Left ventricle myocardium superior (tissue), 1 donor: Measurements from ENCODE around the gene SPNS2. TPM values are rescaled to one million over a fixed set of nuclear protein-coding genes. Genes with fewer than 3 reads are reported as not detected.
A peak's percentile ranks its signal among the peaks of the same experiment; 100 is the strongest.

Experiments
- ATAC-seq: fragments of 200-7000 bp; cut with Tn5 transposase; one replicate; pipeline ENCODE4 v1.9.1; 2020; ENCODE audit warnings: mild to moderate bottlenecking, moderate library complexity
- DNase-seq: peaks from one replicate; pipeline ENCODE4 v3.0.0-alpha.2; 2020
- intact Hi-C: fragments of 100-400 bp; cut with micrococcal nuclease; formaldehyde crosslinking; loops from one replicate; pipeline ENCODE4 v1.11.0; 2022
- total RNA-seq: library from RNA; stranded (reverse); fragmentation: NEBNext Ultra II Directional; extraction: Animal tissue kit (Norgen Biotek cat#: 25700); gene quantifications from one replicate; pipeline ENCODE4 v1.2.1, GENCODE V29; 2021
- donor health status: DM: no; HTN: yes; CAD: no; lungs with severe emphysema.

SPNS2 gene
- total RNA-seq, 1 donor from 2014 or later = 12.7 TPM

DNA sequence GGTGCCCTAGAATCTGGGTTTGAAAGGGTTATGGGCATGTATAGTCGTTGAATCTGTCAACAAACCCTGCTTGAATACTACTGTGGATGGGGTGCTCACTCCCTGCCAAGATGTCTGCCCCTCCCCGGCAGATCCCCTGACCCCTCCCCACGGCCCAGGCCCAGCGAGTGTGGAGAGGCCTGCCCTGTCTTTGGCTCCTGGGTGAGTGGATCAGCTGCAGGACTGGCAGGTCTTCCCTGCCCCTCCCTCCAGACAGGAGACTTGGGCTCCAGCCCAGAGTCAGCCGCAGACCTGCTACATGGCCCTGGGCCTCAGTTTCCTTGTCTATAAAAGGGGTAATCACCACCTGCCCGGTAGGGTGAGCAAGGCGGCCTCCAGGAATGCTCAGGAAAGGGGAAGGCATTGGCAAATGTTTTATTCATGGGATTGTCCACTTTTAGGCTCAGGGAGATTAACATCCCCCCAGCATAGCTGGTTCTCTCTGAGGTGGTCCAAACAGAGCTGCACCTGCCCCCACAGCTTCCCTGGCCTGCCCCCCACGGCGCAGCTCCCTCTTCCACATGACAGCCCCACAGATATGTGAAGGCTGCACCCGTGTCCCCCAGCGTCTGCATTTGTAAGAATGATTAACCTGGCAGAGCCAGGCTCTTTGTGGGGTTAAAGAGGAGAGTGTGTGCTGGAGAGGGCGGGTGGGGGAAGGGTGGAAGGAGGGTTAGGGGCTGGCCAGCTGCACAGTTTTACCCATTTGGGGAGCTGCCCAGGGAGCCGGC lies 18.5 kb upstream of the SPNS2 start:
- no peak for ATAC-seq
- DNase-seq = peak; percentile 18
- intact Hi-C loops = no loop called here

DNA sequence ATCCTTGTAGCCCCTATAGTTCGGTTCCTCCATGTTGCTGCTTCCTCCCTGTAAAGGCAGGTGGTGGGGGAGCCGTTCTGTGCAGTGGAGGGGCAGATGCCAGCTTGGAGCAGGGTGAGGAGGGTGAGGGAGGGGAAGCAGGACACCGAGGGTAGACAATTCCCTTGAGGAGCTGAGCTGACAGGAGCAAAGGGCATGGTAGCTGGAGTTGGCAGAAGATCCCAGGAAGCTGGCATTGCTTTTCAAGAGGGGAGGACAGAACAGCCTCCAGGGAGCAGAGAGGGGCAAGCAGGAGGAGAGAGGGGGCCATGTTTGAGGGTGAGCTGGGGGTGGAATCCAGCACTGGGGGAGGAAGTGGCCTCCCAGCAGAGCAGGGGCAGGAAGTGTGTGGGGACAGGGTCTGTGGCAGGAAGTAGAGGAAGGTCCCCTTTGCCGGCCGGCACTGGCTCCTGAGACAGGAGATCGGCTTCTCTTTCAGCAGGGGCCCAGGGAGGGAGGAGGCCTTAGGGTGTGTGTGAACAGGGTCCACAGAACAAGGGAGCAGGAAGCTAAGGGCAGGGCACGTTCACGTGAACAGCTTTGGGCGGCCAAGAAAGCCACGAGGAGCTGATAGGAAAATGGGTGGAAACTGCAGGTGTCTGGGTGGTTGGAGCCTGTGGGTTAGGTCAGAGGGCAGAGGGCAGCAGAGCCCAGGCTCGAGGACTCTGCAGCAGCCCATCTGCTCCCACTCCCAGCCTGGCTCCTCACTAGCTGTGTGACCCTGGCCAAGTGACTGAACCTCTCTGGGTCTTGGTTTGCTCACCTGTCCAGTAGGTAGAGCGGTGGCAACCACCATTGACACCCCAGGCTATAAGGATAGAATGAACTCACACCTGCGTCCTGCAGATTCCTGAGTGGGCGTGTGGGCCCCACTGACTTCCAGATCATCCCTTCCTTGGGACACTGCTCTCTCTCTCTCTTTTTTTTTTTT lies 17.5 kb upstream of the SPNS2 start:
- ATAC-seq = no peak
- intact Hi-C loops = no loop called here
- DNase-seq = peak; percentile 38

- intact Hi-C loops = no loop called here
These were observed 16.2 kb upstream of the SPNS2 start for GRCh38 chr17:4482338-4483011.

DNA sequence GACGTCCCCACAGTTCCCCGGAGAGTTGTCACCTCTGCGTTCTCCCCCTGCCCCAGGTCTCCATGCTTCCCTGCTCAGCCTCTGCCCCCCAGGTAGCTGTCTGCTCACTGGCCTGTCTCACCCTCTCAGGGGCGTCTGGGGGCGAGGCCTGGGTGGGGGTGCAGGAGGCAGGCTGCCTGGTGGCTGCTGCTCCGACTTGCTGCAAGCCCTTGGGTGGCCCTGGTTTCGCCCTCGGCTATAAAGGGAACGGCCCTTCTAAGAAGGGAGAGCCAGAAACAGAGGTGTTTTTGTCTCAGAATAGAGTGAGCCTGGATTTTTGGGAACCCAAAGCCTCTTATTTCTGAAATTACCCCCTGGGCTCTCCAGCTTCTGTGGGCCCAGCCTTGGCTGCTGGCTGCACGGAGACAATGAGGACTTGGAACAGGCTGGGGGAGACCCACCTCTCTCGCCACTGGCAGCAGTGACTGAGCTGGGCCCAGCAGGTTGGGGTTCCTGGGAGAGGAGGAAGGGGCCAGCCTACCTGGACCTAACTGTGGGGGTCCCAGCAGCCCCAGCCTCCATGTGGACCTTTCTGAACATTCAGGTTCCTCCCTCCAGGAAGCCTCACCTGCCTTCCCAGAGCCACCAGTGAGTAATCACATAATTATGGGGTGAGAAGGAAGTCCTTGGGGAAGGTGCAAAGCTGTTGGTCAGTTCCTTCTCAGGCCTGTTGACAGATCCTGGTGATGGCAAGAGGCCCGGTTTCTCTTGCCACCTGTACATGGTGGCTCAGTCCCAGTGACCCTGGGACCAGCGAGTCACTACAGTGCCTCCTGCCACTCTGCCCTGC lies 15.5 kb upstream of the SPNS2 start:
- peak; percentile 58 for ATAC-seq
- intact Hi-C loops = no loop called here
- no peak for DNase-seq

More at GRCh38 chr17:4482338-4483011, 16.2 kb upstream of the SPNS2 start:
- ATAC-seq (no peak), DNase-seq (no peak)

DNA sequence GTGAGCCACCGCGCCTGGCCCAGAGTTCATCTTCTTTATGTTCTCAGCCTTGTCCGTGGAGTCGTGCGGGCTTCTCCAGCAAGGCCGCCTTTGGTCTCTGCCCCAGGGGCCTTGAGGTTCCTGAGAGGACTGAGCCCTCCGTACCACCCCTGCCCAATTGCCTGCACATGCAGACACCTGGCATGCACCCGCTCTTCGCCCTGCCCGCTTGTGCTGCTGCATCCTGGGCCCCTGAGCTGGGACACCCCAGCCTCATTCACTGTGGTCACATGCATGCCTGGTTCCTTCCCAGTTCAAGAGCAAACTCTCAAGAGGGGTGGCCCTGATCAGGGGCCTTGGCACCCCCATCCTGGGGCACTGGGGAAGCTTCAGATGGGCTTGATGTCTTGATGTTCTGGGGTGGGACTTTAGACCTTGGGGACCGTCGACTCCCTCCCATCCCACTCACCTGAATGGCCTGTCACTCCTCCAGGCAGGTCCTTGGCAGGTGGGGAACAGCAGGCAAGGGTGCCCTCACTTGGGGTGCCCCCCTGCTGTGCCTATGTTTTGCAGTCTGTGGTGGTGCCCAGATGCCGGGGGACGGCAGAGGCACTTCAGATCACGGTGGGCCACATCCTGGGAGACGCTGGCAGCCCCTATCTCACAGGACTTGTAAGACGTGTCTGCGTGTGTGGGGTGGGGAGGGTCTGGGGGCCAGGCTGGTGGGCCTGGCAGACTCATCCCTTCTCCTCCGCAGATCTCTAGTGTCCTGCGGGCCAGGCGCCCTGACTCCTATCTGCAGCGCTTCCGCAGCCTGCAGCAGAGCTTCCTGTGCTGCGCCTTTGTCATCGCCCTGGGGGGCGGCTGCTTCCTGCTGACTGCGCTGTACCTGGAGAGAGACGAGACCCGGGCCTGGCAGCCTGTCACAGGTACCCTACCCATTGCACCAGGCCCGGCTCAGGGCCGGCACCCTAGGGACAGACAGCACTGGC lies 12.7 kb upstream of the SPNS2 start:
- no peak for ATAC-seq
- DNase-seq = no peak
- intact Hi-C loops = no loop called here

- intact Hi-C loops = no loop called here
- DNase-seq = no peak
- no peak for ATAC-seq
These were observed 11.4 kb upstream of the SPNS2 start for GRCh38 chr17:4487296-4487695.

GRCh38 chr17:4487820-4488716 lies 10.6 kb upstream of the SPNS2 start:
- intact Hi-C loops = no loop called here
- ATAC-seq = peak; percentile 50
- DNase-seq = no peak

- intact Hi-C loops = no loop called here
- ATAC-seq (no peak), DNase-seq (no peak)
These were observed 9.6 kb upstream of the SPNS2 start for GRCh38 chr17:4488989-4489595.

DNA sequence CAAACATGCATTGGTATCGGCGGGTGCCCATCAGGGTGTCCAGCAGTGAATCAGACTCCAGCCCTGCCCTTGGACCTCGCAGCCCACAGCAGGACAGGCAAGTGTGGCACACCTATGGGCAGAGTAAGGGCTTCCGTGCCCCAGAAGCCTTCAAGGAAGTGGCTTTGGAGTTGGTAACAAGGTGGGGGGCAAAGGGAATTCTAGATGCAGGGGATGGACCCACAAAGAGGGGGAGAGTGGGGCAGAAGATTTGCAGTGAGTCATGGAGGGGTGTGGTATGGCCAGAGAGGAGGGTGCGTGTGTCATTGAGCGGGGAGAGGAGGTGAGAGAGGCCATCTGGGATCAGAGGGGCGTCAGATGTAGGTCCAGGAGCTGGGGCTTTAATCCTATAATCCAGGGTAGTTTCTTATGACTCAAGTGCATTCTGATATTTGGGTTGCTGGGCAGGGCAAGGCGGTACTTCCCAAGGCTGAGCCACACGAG lies 8.5 kb upstream of the SPNS2 start:
- intact Hi-C loops = no loop called here
- no peak for DNase-seq
- no peak for ATAC-seq

- intact Hi-C loops = no loop called here
These were observed 8.0 kb upstream of the SPNS2 start for GRCh38 chr17:4490637-4491061.

DNA sequence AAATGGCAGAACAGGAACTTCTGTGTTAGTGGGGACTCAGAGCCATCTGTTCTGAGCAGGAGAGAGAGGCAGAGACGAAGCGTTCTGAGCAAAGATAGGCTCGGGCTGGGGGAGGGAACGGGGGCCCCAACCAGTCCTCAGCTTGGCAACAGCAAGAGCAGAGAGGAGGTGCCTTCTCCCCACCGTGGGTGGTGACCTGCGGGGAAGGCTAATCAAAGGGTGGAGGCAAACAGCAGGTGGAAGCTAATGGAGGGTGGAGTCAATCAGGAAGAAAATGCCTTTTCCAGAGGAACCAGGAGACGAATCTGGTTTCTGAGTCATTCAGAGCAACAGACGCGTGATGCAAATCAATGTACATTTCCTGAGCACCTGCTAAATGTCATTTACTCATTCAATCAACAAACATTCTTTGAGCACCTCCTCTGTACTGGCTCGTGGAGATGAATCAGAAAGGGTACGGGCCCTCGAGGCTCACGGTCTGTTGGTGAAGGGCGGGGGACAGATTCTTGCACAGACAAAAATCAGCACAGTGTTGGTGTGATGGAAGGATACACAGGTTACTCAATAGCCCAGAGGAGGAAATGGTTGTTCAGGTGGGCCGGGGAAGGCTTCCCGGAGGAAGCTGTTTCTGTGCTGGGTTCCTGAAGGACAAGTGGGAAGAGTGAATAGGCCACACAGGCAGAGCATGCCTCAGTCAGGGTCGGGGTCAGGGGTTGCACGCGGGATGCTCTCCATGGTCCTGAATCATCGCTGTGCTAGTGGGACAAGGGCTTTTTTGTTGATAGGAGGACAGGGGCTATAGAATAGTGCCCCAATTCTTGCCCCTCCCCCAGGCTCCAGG lies 5.7 kb upstream of the SPNS2 start:
- intact Hi-C loops = no loop called here
- DNase-seq (no peak), ATAC-seq (peak; percentile 41)

More at GRCh38 chr17:4490637-4491061, 8.0 kb upstream of the SPNS2 start:
- ATAC-seq = no peak
- DNase-seq = no peak

GRCh38 chr17:4497101-4497824 lies 1.4 kb upstream of the SPNS2 start:
- no peak for DNase-seq
- ATAC-seq = no peak
- intact Hi-C loops = no loop called here

GRCh38 chr17:4499431-4500190 lies 930 bp downstream of the SPNS2 start:
- peak; percentile 59 for DNase-seq
- ATAC-seq = peak; percentile 31
- intact Hi-C loops = no loop called here

- intact Hi-C loops = no loop called here
- DNase-seq = no peak
- ATAC-seq = no peak
These were observed 1.5 kb downstream of the SPNS2 start for GRCh38 chr17:4500191-4500571.
